ENCODE measurements around the gene RFX5.

DNA sequence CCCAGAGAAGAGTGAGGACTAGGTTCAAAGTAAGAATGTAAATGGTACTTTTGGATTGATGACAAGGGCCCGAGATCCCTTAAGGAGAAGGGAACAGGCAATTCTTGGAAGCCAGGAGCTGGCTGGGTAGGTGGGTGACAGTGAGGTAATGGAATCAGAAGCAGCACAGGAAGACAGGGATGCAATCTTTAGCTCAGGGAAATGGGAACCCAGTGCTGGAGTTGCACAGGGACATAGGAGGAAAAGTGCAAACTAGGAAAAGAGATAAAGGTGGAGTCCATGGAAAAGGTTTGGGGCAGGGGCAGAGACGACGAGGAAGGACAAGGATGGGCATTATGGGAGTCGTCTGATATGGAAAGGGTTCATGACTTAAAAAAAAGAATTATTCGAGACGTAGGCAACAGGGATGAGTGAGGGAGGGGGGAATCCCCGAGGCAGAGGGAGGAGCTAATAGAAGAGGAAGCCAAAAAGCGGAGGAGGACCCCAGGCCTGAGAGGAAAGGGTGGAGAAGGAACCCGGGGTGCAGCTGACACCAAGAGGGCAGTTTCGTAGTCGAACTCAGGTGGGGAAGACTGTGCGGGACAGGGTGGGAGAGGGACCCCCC is 20.3 kb downstream of the RFX5 start:
- TF ChIP-seq, protein P1, sequence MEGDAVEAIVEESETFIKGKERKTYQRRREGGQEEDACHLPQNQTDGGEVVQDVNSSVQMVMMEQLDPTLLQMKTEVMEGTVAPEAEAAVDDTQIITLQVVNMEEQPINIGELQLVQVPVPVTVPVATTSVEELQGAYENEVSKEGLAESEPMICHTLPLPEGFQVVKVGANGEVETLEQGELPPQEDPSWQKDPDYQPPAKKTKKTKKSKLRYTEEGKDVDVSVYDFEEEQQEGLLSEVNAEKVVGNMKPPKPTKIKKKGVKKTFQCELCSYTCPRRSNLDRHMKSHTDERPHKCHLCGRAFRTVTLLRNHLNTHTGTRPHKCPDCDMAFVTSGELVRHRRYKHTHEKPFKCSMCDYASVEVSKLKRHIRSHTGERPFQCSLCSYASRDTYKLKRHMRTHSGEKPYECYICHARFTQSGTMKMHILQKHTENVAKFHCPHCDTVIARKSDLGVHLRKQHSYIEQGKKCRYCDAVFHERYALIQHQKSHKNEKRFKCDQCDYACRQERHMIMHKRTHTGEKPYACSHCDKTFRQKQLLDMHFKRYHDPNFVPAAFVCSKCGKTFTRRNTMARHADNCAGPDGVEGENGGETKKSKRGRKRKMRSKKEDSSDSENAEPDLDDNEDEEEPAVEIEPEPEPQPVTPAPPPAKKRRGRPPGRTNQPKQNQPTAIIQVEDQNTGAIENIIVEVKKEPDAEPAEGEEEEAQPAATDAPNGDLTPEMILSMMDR (IDR thresholded peaks at IDR 0.05) = no peak
- TF ChIP-seq ZFX (IDR thresholded peaks at IDR 0.05; ENCODE audit: borderline replicate concordance) = no peak

Measured in 22Rv1 (cell line).